PC-9 (cell line): ENCODE data around the gene ATP10D.

Experiments used
- EZH2 ChIP-seq: fragments of 200-600 bp; sonication (generic); IDR thresholded peaks from 2 replicates; pipeline ENCODE4 v1.8.0; 2017; ENCODE audit warnings: antibody characterized with exemption, low read depth
- TF ChIP-seq, protein P1 (sequence below): fragments of 200-600 bp; sonication (generic); conservative IDR thresholded peaks from 2 replicates; pipeline ENCODE4 v1.6.1; 2017; ENCODE audit warnings: mixed run types, antibody characterized with exemption, mild to moderate bottlenecking, moderate library complexity

DNA sequence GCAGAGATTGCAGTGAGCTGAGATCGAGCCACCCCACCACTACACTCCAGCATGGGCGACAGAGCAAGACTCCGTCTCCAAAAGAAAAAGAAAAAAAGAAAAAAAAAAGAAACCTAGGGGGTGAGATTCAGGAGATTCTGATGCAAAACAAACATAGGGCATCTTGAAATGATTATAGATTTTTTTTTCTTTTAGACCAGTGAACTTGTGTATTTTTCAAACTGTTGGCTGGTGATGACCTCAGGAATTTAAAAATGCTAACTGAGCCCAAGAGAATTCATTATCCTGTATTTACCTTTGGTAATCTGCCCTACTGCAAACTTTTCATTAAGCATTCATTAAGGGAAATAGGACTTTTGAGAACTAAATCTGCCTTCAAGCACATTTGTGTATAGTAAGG, 20.6 kb downstream of the ATP10D start:
- TF ChIP-seq, protein P1, sequence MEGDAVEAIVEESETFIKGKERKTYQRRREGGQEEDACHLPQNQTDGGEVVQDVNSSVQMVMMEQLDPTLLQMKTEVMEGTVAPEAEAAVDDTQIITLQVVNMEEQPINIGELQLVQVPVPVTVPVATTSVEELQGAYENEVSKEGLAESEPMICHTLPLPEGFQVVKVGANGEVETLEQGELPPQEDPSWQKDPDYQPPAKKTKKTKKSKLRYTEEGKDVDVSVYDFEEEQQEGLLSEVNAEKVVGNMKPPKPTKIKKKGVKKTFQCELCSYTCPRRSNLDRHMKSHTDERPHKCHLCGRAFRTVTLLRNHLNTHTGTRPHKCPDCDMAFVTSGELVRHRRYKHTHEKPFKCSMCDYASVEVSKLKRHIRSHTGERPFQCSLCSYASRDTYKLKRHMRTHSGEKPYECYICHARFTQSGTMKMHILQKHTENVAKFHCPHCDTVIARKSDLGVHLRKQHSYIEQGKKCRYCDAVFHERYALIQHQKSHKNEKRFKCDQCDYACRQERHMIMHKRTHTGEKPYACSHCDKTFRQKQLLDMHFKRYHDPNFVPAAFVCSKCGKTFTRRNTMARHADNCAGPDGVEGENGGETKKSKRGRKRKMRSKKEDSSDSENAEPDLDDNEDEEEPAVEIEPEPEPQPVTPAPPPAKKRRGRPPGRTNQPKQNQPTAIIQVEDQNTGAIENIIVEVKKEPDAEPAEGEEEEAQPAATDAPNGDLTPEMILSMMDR = no peak
- no peak for TF ChIP-seq EZH2
